Caco-2 (cell line): Measurements from ENCODE around the gene P2RX2. TPM values are rescaled to one million over a fixed set of nuclear protein-coding genes. Genes with fewer than 3 reads are reported as not detected.

Experiments used
- BruUV-seq: library from RNA; stranded (reverse); fragments of 400-500 nt; replicated peaks from 2 replicates; lab custom pipeline; 2021; lab: Mats Ljungman, UMichigan
- CTCF ChIA-PET: fragments of 300-600 bp; sonication (Branson Sonifier 250); formaldehyde crosslinking; loops from one replicate; lab custom pipeline; 2022; ENCODE audit warnings: antibody characterized with exemption; lab: Charles Lee
- POLR2A ChIA-PET: fragments of 300-600 bp; sonication (Branson Sonifier 250); formaldehyde crosslinking; loops from one replicate; lab custom pipeline; 2022; ENCODE audit warnings: antibody characterized with exemption; lab: Charles Lee
- DNase-seq, 2 experiments: peaks; one replicate each; pipeline versions ENCODE4 v3.0.0 to v3.0.0-alpha.2; 2020 to 2022
- H3K27me3 ChIP-seq: replicated peaks from 2 replicates; pipeline ENCODE4 v1.6.0; 2011; ENCODE audit warnings: low read length; ENCODE audit not compliant: control insufficient read depth, insufficient read depth
- H3K36me3 ChIP-seq: 2 replicates; pipeline ENCODE4 v1.5.1; 2011; ENCODE audit warnings: low read length; ENCODE audit not compliant: control insufficient read depth, insufficient read depth
- H3K4me1 ChIP-seq: fragments of 250-450 bp; sonication (Bioruptor Pico); 2 replicates; pipeline ENCODE4 v1.5.1; 2020; ENCODE audit warnings: mild to moderate bottlenecking
- H3K4me3 ChIP-seq: 2 replicates; pipeline ENCODE4 v1.5.1; 2011; ENCODE audit warnings: low read depth, mild to moderate bottlenecking, control low read depth, low read length
- H3K9me3 ChIP-seq: fragments of 250-450 bp; sonication (Bioruptor Pico); 2 replicates; pipeline ENCODE4 v1.5.1; 2020; ENCODE audit warnings: mild to moderate bottlenecking, moderate library complexity
- H3K27ac Mint-ChIP-seq: one replicate; pipeline ENCODE4 v1.8.0; 2022; ENCODE audit warnings: mixed read lengths; ENCODE audit not compliant: unreplicated experiment
- H3K27me3 Mint-ChIP-seq: one replicate; pipeline ENCODE4 v1.8.0; 2022; ENCODE audit warnings: mixed read lengths; ENCODE audit not compliant: insufficient read depth, unreplicated experiment
- H3K36me3 Mint-ChIP-seq: one replicate; pipeline ENCODE4 v1.8.0; 2022; ENCODE audit warnings: mild to moderate bottlenecking, mixed read lengths; ENCODE audit not compliant: insufficient read depth, unreplicated experiment
- H3K4me1 Mint-ChIP-seq: one replicate; pipeline ENCODE4 v1.8.0; 2022; ENCODE audit warnings: low read depth, mixed read lengths; ENCODE audit not compliant: unreplicated experiment
- H3K4me3 Mint-ChIP-seq: one replicate; pipeline ENCODE4 v1.8.0; 2022; ENCODE audit warnings: mild to moderate bottlenecking, moderate library complexity, mixed read lengths; ENCODE audit not compliant: unreplicated experiment
- H3K9me3 Mint-ChIP-seq: one replicate; pipeline ENCODE4 v1.8.0; 2022; ENCODE audit warnings: mixed read lengths; ENCODE audit not compliant: unreplicated experiment
- CTCF ChIP-seq, 2 experiments: fragments of 200-600 bp in 1 of 2; IDR thresholded peaks; 1 replicate in 1 of 2; 2 replicates in 1 of 2; pipeline versions ENCODE4 v1.5.1 to v1.8.0; 2011 to 2022; ENCODE audit warnings: antibody characterized with exemption in 1 of 2, control low read depth in 1 of 2, inconsistent platforms in 1 of 2, low read depth in 1 of 2, low read length in 1 of 2, mild to moderate bottlenecking in 1 of 2, moderate library complexity in 1 of 2; ENCODE audit not compliant: insufficient read depth in 1 of 2, severe bottlenecking in 1 of 2, unreplicated experiment in 1 of 2
- intact Hi-C: fragments of 100-400 bp; cut with micrococcal nuclease; formaldehyde crosslinking; loops from one replicate; pipeline ENCODE4 v1.10.0; 2022; ENCODE audit not compliant: unreplicated experiment
- total RNA-seq: library from RNA; stranded (reverse); gene quantifications from 2 replicates; pipeline ENCODE4 v1.2.3, GENCODE V29; 2022

P2RX2 gene
- total RNA-seq, 1 experiment from 2014 or later, result not detected

- H3K27me3 ChIP-seq, result no peaks in the 10 kb centered on the region
- Mint-ChIP-seq H3K4me1 (no peaks in the 10 kb centered on the region), H3K27ac (no peak overlapping the region), H3K27me3 (no peaks in the 10 kb centered on the region), H3K4me3 (no peak overlapping the region), H3K9me3 (no peaks in the 10 kb centered on the region), H3K36me3 (peaks cover 29% of the 10 kb centered on the region)
- peaks cover 3% of the 10 kb centered on the region; the same call in 1 of the 2 replicates for H3K36me3 ChIP-seq
- 0 out of 2 replicates have a peak, but pooled peaks cover 5% of the 10 kb centered on the region for H3K4me1 ChIP-seq
- H3K4me3 ChIP-seq, result no peak overlapping the region
- ChIA-PET CTCF (no interaction called here), POLR2A (no interaction called here)
- intact Hi-C loops, result no loop called here
- DNase-seq, result no peak
- TF ChIP-seq CTCF (IDR thresholded peaks at IDR 0.05; ENCODE audit: insufficient read depth in 1 of 2, low read depth in 1 of 2, low read length in 1 of 2, severe bottlenecking in 1 of 2, unreplicated experiment in 1 of 2), result no peak
- BruUV-seq, result no TSS peak
- H3K9me3 ChIP-seq, result no peaks in the 10 kb centered on the region
These were observed 42.9 kb upstream of the P2RX2 start for GRCh38 chr12:132575661-132576060.

GRCh38 chr12:132576701-132577100, 41.9 kb upstream of the P2RX2 start:
- POLR2A ChIA-PET, result no interaction called here
- Histone ChIP-seq H3K36me3 (peaks cover 2% of the 10 kb centered on the region; the same call in 1 of the 2 replicates), H3K4me3 (no peak overlapping the region), H3K27me3 (no peaks in the 10 kb centered on the region), H3K4me1 (0 out of 2 replicates have a peak, but pooled peaks cover 5% of the 10 kb centered on the region), H3K9me3 (no peaks in the 10 kb centered on the region)
- Mint-ChIP-seq H3K4me3 (no peak overlapping the region), H3K9me3 (no peaks in the 10 kb centered on the region), H3K36me3 (peaks cover 26% of the 10 kb centered on the region), H3K27ac (no peak overlapping the region), H3K27me3 (no peaks in the 10 kb centered on the region), H3K4me1 (no peaks in the 10 kb centered on the region)
- TF ChIP-seq CTCF (IDR thresholded peaks at IDR 0.05; ENCODE audit: insufficient read depth in 1 of 2, low read depth in 1 of 2, low read length in 1 of 2, severe bottlenecking in 1 of 2, unreplicated experiment in 1 of 2), result no peak
- intact Hi-C loops, result no loop called here
- CTCF ChIA-PET, result interaction anchor here (0.7 kb wide), 1 partner anchor 147 kb away, joined by 3 read pairs; no protein-coding TSS in a partner anchor
- no peak for DNase-seq
- BruUV-seq, result no TSS peak

- Mint-ChIP-seq H3K36me3 (peaks cover 26% of the 10 kb centered on the region), H3K4me3 (no peak overlapping the region), H3K4me1 (no peaks in the 10 kb centered on the region), H3K27ac (no peak overlapping the region), H3K9me3 (no peaks in the 10 kb centered on the region), H3K27me3 (no peaks in the 10 kb centered on the region)
- no peak for TF ChIP-seq CTCF (IDR thresholded peaks at IDR 0.05; ENCODE audit: insufficient read depth in 1 of 2, low read depth in 1 of 2, low read length in 1 of 2, severe bottlenecking in 1 of 2, unreplicated experiment in 1 of 2)
- H3K36me3 ChIP-seq, result peaks cover 2% of the 10 kb centered on the region; the same call in 1 of the 2 replicates
- ChIA-PET POLR2A (no interaction called here), CTCF (no interaction called here)
- H3K9me3 ChIP-seq, result no peaks in the 10 kb centered on the region
- intact Hi-C loops, result no loop called here
- H3K4me3 ChIP-seq, result no peak overlapping the region
- BruUV-seq, result no TSS peak
- H3K27me3 ChIP-seq, result no peaks in the 10 kb centered on the region
- no peak for DNase-seq
- H3K4me1 ChIP-seq, result no peaks in the 10 kb centered on the region
These were observed 41.2 kb upstream of the P2RX2 start for GRCh38 chr12:132577191-132577920.
